GM11168 (cell line): ENCODE measurements around the gene LRRK1.

Experiments used
- in situ Hi-C: fragments of 300-500 bp; cut with MboI; formaldehyde crosslinking; loops from one replicate; pipeline ENCODE4 v1.12.0; 2022; ENCODE audit warnings: low sequenced_read_pairs; ENCODE audit not compliant: unreplicated experiment

Gene LRRK1

DNA sequence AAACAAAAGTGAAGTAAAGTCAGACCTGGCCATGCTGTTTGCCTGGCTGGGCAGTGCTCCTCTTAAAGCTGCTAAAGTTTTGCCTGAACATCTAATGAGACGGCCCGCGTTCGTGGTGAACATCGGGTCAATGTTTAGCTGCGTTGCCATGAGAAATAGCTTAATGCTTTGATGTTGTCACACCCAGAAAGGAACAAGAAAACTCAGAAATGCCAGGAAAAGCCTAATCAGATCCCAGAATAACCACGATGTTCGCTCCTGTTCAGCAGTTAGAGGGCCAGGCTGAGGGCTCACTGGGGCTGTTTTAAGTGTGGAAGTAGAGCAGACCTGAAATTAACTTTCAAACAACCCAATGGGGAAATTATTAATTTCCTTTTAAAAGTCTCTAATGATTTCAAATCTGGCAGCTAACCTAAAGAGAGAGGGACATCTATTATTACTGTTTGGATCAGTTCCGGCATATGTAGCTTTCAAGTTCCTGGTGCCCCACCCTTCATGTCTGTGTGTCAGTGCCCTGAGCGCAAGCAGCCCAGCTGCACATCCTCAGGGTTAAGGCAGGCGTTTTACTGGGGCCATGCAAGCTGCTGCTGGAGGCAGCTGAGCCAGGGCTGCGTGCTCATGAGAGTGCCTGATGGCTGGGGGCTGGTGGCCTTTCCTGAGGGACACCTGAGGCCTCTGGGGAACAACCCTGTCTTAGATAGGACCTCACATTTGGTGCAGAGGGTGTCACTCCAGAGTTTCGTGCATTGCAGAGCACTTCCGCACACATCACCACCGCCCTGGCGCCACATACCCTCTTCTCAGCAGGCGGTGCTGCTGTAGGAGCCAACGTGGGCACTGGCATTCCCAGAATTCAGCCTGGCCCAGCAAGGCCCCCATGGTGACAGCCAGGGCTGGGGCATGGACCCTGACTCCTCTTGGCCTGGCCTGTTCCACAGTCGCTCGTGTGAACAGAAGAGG lies 76.6 kb downstream of the LRRK1 start:
- in situ Hi-C loops: no loop called here

DNA sequence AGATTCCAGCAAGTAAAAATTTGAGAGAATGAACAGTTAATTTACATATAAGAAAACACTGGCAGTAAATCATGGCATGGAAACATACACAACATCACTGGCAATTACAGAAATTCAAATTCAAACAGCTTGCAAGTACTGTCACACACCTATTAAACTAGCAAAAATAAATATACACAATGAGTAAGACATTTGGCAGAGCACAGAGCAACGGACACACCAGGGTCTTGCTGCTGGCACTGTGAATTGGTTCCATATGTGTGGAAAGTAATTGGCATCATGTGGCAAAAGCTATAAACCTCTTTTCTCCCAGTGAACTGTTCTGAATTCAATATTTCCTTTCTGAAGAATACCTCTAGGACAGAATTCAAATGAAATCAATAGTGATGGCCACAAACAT lies 78.3 kb downstream of the LRRK1 start:
- in situ Hi-C loops: no loop called here

GRCh38 chr15:100998630-100999029 lies 79.5 kb downstream of the LRRK1 start:
- in situ Hi-C loops: no loop called here

DNA sequence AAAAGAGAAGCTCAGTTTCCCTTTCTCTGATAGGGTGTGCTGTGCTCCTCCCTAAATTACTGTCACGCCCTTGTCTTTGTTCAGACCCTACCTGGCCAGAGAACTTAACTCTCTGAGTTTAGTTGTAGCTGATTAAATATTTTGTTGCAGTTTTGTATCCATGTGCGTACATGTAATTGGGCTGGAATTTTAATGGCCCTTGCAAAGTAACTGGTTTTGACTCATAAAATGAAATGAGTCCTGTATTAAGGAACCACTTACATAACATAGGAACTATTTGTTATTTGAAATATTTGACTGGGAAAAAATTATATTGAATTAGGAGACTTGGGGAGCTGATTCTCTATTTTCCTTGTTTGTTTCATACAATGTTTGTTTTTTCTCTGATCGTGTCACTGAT lies 80.2 kb downstream of the LRRK1 start:
- in situ Hi-C loops: no loop called here

DNA sequence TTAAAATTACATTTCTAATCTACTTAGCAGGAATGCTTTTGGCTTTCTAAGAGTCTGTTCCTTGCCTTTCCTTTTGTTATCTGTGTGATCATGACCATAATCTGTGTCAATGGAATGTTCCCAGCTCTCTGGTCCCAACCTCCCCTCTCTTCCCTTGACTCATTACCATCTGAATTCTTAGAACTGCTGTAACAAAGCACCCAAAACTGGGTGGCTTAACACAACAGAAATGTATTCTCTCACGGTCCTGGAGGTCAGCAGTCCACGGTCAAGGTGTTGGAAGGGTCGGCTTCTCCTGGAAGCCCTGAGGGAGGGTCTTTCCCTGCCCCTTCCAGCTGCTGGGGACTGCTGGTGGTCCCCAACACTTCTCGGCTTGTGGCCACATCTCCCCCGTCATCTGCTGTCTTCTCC lies 81.1 kb downstream of the LRRK1 start:
- in situ Hi-C loops: loop anchor here (25.0 kb wide), 1 partner anchor 388 kb away; the partner anchor contains the start of genes ASB7 and LINS1

DNA sequence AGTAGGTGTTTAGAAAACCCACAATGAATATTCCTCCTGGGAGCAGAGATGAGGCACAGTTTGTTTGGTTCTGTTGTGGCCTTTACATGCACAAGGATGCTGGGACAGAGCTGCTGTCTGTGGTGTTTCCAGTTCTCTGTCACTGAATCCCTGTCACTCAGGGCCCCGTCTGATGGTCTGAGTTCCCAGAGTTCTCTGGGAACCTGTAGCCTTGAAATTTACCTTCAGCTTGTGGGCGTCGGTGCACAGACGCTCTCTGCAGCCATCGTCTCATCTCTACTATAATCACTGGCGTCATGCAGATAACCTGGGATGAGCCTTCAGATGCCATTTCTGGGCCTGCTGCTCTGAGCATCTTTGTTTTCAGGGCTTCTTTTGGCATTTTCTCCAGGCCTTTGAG lies 81.9 kb downstream of the LRRK1 start:
- in situ Hi-C loops: loop anchor here (25.0 kb wide), 1 partner anchor 389 kb away; the partner anchor contains the start of genes ASB7 and LINS1

- in situ Hi-C loops: loop anchor here (25.0 kb wide), 1 partner anchor 389 kb away; the partner anchor contains the start of genes ASB7 and LINS1
Measured at GRCh38 chr15:101001796-101002195, 82.6 kb downstream of the LRRK1 start.

- in situ Hi-C loops: loop anchor here (25.0 kb wide), 1 partner anchor 391 kb away; the partner anchor contains the start of genes ASB7 and LINS1
Measured at GRCh38 chr15:101003081-101003480, 83.9 kb downstream of the LRRK1 start.

GRCh38 chr15:101003706-101004105 lies 84.5 kb downstream of the LRRK1 start:
- in situ Hi-C loops: loop anchor here (25.0 kb wide), 1 partner anchor 391 kb away; the partner anchor contains the start of genes ASB7 and LINS1

- in situ Hi-C loops: loop anchor here (25.0 kb wide), 1 partner anchor 392 kb away; the partner anchor contains the start of genes ASB7 and LINS1
Measured at GRCh38 chr15:101004500-101004899, 85.3 kb downstream of the LRRK1 start.

GRCh38 chr15:101004986-101005747 lies 86.0 kb downstream of the LRRK1 start:
- in situ Hi-C loops: loop anchor here (5.0 to 25.0 kb wide), 2 partner anchors 83 to 393 kb away; partner anchors contain the start of genes ASB7 and LINS1

DNA sequence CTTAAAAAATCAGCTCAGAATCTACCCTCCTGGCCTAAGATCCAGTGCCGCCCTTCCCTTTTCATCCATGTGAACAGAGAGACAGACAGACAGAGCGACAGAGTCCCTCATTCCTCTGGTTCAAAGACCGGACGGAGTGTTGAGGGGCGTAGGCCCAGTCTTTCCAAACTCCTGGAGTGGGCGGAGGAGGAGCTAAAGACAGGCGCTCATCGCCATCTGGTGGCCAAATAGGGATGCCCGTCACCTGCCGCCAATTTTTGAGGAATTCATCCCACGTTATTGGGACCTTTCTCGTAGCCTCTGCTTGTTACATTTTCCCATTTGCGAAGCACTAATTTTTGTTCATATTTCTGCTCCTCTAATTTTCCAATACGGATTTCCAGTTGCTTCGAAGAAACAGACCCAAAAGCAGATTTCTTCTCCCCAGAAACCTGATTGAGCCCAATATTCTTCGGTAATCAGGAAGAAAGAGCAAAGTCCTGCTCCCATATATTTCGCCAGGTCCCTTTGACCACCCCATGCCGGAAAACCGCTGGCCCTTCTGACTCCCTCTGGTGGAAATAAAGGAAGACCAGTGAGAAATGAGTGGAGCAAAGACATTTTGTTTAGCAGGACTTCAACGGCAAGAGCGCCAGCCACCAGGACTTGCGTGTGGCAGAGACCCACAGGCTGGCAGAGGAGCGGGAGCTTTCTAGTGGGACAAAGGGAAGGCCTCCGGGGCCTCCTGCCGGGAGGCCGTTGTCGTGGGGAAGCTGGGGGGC lies 88.0 kb downstream of the LRRK1 start:
- in situ Hi-C loops: loop anchor here (5.0 to 25.0 kb wide), 2 partner anchors 85 to 395 kb away; partner anchors contain the start of genes ASB7 and LINS1

- in situ Hi-C loops: loop anchor here (5.0 to 25.0 kb wide), 2 partner anchors 86 to 396 kb away; partner anchors contain the start of genes ASB7 and LINS1
Measured at GRCh38 chr15:101008158-101009139, 89.3 kb downstream of the LRRK1 start.

DNA sequence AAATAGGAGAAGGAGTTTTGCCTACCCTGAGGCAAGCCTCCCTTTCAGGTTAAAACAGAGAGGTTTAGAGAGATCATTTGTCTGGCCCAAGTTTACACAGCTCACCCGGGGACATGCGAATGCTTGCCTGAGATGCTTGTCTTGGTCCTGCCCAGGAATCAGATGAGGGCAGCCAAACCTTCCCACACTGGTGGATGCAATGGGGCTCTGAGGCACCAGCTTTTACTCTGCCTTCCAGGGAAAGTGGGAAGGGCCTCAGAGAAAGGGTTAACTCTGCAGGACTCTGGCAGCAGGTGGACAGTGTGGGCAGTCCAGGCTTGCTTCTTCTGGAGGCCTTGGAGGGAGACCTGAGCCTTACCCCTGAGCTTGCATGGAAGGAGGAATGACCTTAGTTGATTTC lies 90.0 kb downstream of the LRRK1 start:
- in situ Hi-C loops: loop anchor here (5.0 to 25.0 kb wide), 2 partner anchors 87 to 397 kb away; partner anchors contain the start of genes ASB7 and LINS1

DNA sequence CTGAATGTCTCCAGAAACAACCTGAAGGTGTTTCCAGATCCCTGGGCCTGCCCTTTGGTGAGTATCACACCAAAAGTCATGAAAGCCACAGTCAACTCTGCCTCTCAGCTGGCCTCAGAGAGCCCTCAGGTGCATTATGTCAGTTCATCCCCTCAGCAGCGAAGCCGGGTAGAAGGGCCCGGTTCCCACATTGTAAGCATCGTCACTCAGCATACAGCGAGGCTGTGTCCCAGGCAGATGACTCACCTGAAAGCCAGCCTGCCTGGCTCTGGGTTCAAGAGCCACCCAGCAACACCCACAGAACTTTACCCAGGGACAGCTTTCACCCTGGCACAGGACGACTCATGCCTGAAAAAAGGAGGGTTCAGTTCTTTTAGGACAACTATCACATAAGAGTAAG lies 91.6 kb downstream of the LRRK1 start:
- in situ Hi-C loops: loop anchor here (25.0 kb wide), 1 partner anchor 398 kb away; the partner anchor contains the start of genes ASB7 and LINS1

DNA sequence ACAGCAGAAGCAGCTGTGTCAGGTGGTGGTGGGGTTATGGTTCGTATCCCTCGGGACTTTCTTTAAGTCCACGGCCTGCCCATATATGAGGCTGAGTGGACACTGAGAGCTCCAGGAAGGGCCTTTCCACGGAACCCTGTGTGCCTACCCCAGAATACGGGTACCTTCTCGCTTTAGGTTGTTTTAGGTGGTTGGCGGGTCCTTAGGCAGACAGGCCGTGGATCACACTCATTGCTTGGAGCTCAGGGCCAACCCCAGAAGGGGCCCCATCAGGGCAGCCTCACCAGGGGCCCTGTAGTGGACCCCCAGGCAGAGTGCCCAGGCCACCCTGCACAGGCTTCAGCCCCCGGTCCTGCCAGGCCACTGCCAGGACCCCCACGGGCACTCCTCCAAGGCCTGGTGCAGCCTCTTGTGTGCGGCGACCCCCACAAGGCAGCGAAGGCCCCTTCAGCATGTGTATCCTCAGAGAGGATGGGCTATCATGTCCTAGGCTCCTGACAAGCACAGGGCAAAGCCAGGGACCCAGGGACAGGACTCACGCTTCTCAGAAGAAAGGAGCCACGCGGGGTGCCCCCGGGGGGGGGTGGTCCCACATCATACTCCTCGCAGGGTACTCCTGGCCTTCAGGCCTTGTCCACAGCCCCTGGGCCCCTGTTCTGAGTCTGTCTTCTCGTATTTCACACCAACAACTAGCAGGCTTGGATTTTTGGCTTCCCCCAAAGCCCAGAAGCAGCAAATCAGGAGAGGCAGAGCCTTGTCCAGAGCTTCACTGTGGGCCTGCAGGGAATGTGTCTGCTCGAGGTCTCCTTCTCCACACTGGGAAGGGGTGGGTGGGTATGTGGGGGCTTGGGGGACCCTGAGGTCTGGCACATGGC lies 93.4 kb downstream of the LRRK1 start:
- in situ Hi-C loops: loop anchor here (25.0 kb wide), 1 partner anchor 400 kb away; the partner anchor contains the start of genes ASB7 and LINS1

GRCh38 chr15:101013201-101013550 lies 94.0 kb downstream of the LRRK1 start:
- in situ Hi-C loops: loop anchor here (25.0 kb wide), 1 partner anchor 401 kb away; the partner anchor contains the start of genes ASB7 and LINS1
